Measurements from ENCODE around the gene RHOF.
"Not testable (repeated sequence)": the region's sequence is repeated elsewhere in the genome, so short reads cannot be mapped to it uniquely, and the experiment has no call there.

RHOF gene

GRCh38 chr12:121748218-121748570, 45.3 kb downstream of the RHOF start:
- no peak for DNase-seq (ENCODE audit: low spot score)

- not testable (repeated sequence) for DNase-seq (ENCODE audit: low spot score)
These were observed 47.9 kb downstream of the RHOF start for GRCh38 chr12:121745545-121745944.

GRCh38 chr12:121741743-121742142, 51.7 kb downstream of the RHOF start:
- no peak for DNase-seq (ENCODE audit: low spot score)

- DNase-seq (ENCODE audit: low spot score): no peak
These were observed 52.6 kb downstream of the RHOF start for GRCh38 chr12:121740847-121741246.

GRCh38 chr12:121738340-121738858, 55.1 kb downstream of the RHOF start:
- DNase-seq (ENCODE audit: low spot score): no peak

GRCh38 chr12:121733849-121734248, 59.6 kb downstream of the RHOF start:
- DNase-seq (ENCODE audit: low spot score): no peak

GRCh38 chr12:121731473-121731872, 62.0 kb downstream of the RHOF start:
- no peak for DNase-seq (ENCODE audit: low spot score)

- no peak for DNase-seq (ENCODE audit: low spot score)
These were observed 64.5 kb downstream of the RHOF start for GRCh38 chr12:121729021-121729420.
